DOHH2 (cell line): Measurements from ENCODE around the gene SLC66A1.

Source experiments
- CTCF ChIP-seq: fragments of 200-600 bp; sonication (generic); IDR thresholded peaks from one replicate; pipeline ENCODE4 v1.5.1; 2014; ENCODE audit warnings: antibody characterized with exemption, mild to moderate bottlenecking, low read depth, low read length; ENCODE audit not compliant: poor library complexity, severe bottlenecking
- EZH2phosphoT487 ChIP-seq: fragments of 200-600 bp; sonication (generic); IDR thresholded peaks from 2 replicates; pipeline ENCODE4 v1.6.1; 2017; ENCODE audit warnings: borderline replicate concordance, mild to moderate bottlenecking, antibody characterized with exemption, low read length, moderate library complexity, mixed read lengths

GRCh38 chr1:19313636-19313959, 1.5 kb downstream of the SLC66A1 start:
- TF ChIP-seq CTCF (no peak), EZH2phosphoT487 (no peak)
